HG03460 (cell line): Measurements from ENCODE around the gene ZNF335.

Experiments used
- ATAC-seq: cut with Tn5 transposase; IDR thresholded peaks from one replicate; pipeline ENCODE4 v1.9.1; 2021; ENCODE audit not compliant: unreplicated experiment

Gene ZNF335, protein sequence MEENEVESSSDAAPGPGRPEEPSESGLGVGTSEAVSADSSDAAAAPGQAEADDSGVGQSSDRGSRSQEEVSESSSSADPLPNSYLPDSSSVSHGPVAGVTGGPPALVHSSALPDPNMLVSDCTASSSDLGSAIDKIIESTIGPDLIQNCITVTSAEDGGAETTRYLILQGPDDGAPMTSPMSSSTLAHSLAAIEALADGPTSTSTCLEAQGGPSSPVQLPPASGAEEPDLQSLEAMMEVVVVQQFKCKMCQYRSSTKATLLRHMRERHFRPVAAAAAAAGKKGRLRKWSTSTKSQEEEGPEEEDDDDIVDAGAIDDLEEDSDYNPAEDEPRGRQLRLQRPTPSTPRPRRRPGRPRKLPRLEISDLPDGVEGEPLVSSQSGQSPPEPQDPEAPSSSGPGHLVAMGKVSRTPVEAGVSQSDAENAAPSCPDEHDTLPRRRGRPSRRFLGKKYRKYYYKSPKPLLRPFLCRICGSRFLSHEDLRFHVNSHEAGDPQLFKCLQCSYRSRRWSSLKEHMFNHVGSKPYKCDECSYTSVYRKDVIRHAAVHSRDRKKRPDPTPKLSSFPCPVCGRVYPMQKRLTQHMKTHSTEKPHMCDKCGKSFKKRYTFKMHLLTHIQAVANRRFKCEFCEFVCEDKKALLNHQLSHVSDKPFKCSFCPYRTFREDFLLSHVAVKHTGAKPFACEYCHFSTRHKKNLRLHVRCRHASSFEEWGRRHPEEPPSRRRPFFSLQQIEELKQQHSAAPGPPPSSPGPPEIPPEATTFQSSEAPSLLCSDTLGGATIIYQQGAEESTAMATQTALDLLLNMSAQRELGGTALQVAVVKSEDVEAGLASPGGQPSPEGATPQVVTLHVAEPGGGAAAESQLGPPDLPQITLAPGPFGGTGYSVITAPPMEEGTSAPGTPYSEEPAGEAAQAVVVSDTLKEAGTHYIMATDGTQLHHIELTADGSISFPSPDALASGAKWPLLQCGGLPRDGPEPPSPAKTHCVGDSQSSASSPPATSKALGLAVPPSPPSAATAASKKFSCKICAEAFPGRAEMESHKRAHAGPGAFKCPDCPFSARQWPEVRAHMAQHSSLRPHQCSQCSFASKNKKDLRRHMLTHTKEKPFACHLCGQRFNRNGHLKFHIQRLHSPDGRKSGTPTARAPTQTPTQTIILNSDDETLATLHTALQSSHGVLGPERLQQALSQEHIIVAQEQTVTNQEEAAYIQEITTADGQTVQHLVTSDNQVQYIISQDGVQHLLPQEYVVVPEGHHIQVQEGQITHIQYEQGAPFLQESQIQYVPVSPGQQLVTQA (N-terminal part only)

DNA sequence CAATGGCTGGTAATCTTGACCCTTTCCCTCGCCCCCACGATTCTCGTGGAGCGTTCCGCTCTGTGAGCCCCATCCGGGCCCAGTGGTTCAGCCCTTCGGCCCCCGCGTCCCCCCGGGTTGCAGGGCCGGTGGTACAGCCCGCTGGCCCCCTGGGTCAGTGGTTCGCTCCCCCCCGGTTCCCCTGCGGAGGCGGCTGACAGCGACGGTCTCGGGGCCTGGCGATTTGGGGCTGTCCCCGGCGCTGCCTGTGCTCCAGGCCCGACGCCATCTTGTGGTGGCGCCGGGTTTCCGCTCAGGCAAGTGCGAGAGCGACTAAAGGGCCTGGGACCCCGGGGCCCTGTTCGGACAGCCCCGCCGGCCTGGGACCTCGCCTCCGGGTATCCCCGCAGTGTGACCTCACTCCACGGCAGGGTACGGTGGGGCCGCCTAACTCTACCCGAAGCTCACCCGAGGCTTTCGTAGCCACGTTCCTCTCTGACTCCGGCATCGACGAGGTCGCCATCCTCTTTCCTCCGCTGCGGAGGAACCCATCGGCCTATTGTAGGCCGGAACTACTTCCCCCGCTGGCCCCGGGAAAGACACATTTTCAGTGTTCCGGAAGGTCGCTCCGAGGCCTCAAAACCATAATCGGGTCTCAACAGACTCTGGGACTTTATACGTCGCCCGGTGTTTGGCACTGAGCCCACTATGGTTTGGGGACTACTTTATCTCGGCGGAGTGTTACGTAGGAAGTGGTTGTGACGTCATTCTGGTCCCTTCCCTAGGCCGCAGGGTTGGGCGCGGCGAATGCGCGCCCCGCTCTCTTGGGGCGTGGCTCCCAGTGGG is at the start of gene ZNF335:
ZNF335 (minus strand) TSS at position 529 of the 825 bp plus-strand sequence. CDS start 793 bp downstream, outside the sequence.
- peak; percentile 74 for ATAC-seq

DNA sequence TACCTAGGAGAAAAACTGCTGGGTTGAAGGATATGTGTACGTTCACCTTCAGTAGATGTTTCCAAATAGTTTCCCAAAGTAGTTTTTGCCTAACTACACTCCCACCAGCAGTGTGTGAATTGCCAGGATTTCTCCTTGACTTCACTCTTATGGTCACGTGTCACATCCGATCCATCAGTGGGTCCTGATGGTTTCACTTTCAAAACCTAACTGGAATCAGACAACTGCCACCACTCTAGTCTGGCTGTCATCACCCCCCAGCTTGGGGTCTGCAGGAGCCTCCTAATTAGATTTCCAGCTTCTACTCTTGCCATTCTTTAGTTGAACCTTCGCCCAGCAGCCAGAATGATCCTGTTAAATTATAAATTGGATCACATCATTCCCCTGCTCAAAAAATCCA is 48.6 kb upstream of the ZNF335 start:
- ATAC-seq = no peak

DNA sequence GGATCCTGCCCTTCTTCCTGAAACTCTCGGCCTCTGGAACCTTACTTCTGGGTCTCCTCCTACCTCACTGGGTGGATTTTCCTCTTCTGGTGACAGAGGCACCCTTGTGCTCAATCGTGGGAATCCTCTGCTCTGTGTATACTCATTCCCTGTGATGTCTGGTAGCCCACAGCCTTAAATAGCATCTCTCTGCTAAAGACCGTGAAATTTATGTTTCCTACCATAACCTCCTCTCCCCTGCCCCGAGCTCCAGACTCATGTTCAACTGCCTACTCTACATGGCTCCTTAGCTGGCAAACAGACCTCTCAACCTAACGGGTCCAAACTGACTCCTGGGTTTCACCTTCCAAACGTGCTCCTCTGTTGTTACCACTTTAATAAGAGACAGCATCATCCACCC is 46.6 kb upstream of the ZNF335 start:
- ATAC-seq = no peak

DNA sequence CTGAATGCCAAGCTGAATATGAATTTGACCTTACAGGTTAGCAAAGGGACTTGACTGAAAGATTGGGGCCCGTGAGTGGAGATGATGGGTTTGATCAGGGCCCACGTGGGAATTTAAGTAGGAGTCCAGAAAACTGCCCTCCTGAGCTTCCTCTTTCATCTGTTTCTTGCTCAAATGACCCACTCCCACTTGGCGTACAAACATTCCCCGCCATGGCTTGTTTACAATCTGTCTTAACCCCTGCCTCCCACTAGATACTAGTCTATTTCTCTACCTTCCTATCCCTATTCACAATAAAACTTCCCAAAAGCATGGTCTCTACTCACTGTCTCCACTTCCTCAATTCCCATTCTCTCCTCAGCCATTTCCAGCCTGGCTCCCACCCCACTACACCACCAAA is 46.1 kb upstream of the ZNF335 start:
- ATAC-seq = no peak

DNA sequence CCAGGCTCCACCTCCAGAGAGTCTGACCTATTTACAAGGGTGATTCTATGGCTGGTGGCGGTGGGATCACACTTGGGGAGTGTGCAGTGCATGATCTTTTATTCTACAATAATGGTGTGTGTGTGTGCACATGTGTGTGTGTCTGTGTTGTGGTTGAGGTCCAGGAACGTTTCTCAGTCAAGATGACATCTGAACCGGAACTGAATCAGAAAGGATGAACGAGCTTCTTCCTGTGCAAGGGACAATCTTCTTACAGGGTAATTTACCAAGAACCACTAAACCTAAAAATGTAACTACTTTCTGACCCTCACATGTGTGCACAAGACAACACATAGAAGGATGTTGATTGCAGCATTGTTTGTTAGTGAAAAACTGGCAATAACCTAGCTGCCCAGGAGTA is 45.3 kb upstream of the ZNF335 start:
- no peak for ATAC-seq

DNA sequence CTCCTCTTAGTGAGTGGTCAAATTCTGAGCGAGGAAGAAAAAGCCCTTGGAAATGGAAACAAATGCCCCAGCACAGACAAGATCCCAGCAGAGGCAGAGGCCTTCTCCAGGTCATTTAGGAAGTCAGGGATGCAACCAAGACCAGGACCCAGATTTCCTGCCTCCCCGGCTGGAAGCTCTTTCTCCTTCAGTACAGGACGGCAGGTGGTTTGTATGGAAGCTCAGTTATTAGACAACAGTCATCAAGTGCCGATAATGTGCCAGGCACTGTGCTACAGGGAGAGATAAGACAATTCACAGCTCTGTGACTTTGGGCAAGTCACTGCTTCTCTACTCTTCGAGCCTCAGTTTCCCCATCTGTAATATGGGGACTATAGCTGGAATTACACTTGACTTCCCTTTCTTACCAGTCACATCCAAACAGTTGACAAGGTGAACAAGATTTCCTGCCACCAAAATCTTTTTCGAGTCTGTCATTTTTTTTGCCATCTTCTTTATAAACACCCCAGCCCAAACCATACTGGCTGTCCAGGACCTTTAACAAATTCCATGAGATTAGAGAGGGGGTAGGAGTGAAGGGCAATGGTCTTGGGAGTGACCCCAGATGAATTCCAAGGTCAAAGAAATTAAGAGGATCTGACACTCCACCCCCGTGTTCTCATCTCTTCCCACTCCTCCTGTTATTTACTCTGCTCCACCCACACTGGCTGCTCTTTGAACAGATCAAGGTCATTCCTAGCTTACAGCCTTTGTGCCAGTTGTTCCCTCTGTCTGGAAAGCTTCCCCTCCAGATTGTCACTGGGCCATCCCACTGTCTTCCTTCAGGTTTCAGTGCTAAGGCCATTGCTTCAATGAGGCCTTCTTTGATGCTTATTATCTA is 42.8 kb upstream of the ZNF335 start:
- no peak for ATAC-seq

DNA sequence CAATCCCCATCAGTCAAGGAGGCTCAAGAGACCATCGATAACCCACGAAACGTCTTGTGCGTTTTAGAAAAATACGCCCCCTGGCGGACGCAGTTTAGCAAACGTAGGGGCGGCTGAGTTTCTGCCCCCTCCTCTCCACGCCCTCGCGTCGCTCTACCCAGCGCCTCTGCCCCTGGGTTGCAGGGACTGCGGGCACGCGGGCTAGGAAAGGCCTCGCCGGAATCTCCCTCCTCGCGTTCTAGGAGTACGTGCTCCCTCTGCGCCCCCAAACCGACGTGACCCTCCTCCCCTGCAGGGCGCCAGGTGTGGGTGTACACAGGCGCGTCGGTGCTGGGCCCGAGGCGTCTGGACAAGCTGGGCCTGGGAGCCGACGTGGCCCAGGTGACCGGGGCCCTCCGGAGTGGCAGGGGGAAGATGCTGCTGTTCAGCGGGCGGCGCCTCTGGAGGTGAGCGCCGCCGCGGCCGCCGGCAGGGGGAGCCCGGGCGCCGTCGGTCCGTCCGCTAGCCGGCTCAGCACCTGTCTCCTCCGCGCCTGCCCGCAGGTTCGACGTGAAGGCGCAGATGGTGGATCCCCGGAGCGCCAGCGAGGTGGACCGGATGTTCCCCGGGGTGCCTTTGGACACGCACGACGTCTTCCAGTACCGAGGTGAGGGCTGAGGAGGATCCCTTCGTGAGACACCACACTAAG is 42.0 kb upstream of the ZNF335 start:
- peak; percentile 64 for ATAC-seq

DNA sequence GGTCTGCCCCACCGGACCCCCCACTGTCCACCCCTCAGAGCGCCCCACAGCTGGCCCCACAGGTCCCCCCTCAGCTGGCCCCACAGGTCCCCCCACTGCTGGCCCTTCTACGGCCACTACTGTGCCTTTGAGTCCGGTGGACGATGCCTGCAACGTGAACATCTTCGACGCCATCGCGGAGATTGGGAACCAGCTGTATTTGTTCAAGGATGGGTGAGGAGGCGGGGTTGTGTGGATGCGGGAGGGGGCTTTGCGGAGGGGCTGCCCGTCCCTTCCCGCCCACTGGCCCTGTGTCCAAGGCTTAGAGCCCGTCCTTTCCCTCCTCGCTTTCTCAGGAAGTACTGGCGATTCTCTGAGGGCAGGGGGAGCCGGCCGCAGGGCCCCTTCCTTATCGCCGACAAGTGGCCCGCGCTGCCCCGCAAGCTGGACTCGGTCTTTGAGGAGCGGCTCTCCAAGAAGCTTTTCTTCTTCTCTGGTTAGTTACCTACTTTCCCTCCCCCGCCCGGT is 41.4 kb upstream of the ZNF335 start:
- no peak for ATAC-seq

DNA sequence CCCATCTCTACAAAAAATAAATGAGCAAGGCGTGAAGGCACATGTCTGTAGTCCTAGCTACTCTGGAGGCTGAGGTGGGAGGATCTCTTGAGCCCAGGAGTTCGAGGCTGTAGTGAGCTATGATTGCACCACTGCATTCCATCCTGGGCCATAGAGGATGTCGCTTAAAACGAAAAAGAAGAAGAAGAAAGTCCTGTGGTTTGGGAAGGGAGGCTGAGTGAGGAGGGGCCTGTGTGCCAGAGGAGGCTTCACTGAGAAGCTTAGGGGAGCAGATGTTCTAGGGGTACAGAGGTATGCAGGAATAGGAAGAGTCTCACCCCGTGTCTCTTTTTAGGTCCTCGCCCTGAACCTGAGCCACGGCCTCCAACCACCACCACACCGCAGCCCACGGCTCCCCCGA is 40.9 kb upstream of the ZNF335 start:
- ATAC-seq = no peak

DNA sequence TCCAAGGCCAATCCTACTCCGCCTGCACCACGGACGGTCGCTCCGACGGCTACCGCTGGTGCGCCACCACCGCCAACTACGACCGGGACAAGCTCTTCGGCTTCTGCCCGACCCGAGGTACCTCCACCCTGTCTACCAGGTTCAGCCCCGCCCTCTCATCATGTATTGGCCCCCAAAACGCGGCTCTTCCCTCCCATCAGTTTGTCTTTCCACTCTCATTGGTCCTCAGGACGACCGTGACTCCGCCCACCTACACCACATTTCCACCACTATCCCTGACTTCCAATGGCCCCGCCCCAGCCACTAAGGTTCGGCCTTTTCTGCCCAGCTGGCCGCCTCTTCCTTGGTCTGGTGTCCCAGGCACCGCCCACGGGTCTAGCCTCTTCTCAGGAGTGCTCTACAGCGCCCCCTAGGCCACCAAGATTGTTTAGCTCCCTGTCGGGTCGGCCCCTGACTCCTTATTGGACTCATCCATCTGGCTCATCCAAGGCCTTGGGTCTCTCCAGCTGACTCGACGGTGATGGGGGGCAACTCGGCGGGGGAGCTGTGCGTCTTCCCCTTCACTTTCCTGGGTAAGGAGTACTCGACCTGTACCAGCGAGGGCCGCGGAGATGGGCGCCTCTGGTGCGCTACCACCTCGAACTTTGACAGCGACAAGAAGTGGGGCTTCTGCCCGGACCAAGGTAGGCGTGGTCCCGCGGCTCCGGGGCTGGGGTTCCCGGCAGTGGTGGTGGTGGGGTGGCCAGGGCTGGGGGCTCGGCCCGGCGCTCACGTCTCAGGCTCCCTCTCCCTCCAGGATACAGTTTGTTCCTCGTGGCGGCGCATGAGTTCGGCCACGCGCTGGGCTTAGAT is 39.9 kb upstream of the ZNF335 start:
- ATAC-seq = no peak

DNA sequence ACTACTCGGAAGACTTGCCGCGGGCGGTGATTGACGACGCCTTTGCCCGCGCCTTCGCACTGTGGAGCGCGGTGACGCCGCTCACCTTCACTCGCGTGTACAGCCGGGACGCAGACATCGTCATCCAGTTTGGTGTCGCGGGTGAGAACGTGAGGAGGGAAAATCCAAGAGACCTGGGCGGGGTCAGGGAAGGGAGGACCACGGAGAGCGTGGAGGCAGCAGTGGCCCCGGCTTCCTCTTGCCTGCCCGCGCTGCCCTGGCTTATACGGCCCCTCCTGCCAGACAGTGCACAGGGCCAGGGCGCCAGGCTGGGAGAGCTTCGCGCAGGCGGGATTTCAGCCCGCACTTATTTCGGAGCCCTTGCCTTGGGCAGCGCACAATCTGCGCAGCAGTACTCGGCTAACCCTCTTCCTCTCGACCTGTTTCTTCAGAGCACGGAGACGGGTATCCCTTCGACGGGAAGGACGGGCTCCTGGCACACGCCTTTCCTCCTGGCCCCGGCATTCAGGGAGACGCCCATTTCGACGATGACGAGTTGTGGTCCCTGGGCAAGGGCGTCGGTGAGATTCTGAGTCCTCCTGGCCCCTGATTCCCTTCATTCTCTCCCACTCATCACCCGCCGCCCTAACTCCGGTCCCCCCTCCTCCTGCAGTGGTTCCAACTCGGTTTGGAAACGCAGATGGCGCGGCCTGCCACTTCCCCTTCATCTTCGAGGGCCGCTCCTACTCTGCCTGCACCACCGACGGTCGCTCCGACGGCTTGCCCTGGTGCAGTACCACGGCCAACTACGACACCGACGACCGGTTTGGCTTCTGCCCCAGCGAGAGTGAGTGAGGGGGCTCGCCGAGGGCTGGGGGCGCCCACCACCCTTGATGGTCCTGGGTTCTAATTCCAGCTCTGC is 38.7 kb upstream of the ZNF335 start:
- no peak for ATAC-seq

DNA sequence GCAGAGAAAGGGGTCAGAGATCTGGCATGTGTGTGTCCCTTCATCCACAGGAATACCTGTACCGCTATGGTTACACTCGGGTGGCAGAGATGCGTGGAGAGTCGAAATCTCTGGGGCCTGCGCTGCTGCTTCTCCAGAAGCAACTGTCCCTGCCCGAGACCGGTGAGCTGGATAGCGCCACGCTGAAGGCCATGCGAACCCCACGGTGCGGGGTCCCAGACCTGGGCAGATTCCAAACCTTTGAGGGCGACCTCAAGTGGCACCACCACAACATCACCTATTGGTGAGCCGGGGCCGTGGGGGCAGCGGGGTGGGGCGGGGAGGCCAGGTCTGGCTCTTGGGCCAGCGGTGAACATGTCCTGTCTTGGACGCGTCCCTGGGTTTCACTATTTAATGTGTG is 37.8 kb upstream of the ZNF335 start:
- no peak for ATAC-seq

DNA sequence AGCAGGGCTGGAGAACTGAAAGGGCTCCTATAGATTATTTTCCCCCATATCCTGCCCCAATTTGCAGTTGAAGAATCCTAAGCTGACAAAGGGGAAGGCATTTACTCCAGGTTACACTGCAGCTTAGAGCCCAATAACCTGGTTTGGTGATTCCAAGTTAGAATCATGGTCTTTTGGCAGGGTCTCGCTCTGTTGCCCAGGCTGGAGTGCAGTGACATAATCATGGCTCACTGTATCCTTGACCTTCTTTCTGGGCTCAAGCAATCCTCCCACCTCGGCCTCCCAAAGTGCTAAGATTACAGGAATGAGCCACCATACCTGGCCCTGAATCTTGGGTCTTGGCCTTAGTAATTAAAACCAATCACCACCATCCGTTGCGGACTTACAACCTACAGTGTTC is 35.7 kb upstream of the ZNF335 start:
- ATAC-seq = no peak

DNA sequence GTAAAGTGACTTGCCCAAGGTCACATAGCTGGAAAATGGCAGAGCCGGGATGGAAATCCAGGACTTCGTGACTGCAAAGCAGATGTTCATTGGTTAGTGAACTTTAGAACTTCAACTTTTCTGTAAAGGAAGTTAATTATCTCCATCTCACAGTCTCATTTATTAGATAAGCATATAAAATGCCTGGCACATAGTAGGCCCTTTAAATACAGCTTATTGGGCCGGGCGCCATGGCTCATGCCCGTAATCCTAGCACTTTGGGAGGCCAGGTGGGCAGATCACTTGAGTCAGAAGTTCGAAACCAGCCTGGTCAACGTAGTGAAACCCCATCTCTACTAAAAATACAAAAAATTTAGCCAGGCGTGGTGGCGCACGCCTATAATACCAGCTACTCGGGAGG is 35.0 kb upstream of the ZNF335 start:
- ATAC-seq = no peak

DNA sequence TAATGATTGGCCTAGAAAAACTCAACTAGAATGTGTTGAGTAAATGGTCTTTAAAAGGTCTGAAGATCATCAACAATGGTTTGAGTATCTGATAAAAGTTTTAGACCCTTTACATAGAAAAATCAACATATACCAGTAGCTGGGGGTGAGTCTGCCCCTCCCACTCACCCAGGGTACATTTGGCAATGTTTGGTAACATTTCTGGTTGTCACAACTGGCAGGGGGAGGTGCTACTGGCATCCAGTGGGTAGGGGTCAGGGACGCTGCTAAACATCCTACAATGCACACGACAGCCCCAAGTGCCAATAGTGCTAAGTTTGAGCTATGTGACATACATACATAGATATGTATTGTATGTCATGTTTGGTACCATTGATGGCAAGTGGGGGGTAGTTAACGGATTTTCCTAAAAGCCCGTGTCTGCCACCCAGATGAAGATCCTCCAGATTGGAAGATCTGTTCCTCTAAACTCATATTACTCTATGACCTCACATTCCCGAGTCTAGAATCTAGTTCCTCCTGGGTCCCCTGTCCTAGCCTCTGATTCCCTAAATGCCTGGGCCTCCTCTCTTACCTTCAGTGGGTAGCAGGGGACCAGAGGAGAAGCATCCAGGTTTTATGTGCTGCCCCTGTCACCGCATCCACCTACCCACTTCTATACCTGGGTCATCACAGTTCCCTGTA is 34.2 kb upstream of the ZNF335 start:
- no peak for ATAC-seq

DNA sequence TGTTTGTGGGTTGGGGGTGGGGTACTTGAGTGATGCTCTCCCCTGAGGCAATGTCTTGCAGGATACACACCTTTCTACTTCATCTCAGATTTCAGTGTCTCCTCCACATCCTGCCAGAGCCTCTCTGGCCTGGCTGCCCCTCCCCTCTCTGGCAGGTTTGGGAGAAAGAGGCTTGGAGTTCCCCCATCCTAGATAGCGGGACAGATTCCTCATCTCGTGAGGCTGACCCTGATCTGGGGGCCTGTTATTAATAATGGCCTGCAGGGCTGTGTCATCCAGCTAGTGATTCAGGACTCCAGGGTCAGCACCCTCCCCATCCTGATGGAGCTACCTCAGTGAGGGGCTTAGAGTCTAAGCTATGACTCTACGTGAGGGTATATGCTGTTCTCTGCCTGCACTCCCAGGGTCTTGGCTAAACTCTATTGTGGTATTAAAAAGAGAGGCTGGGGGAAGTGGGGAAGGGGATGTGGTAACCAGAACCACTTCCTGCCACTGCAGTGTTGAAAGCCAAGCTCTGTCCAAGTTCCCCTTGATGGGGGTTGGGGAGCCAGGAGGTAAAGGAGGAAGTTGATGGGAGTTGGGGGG is 33.0 kb upstream of the ZNF335 start:
- ATAC-seq = no peak
